Activated T-cell treated with anti-CD3 and anti-CD28 coated beads, Interleukin-2, amount 50 U/mL, for 24 hours (primary cell): ENCODE measurements around the gene ITPR1.

ENCODE experiments used
- DNase-seq: peaks from one replicate; pipeline ENCODE4 v3.0.0-alpha.2; 2020
- H3K27ac Mint-ChIP-seq: 2 replicates; pipeline ENCODE4 v1.8.0; 2020; ENCODE audit warnings: mild to moderate bottlenecking, mixed read lengths
- H3K27me3 Mint-ChIP-seq: 2 replicates; pipeline ENCODE4 v1.8.0; 2020; ENCODE audit warnings: mixed read lengths
- H3K36me3 Mint-ChIP-seq: 2 replicates; pipeline ENCODE4 v1.8.0; 2020; ENCODE audit warnings: low read depth, mixed read lengths
- H3K4me1 Mint-ChIP-seq: 2 replicates; pipeline ENCODE4 v1.8.0; 2020; ENCODE audit warnings: low read depth, mixed read lengths
- H3K4me3 Mint-ChIP-seq: 2 replicates; pipeline ENCODE4 v1.8.0; 2020; ENCODE audit warnings: mild to moderate bottlenecking, moderate library complexity, mixed read lengths
- H3K9me3 Mint-ChIP-seq: 2 replicates; pipeline ENCODE4 v1.8.0; 2020; ENCODE audit warnings: mixed read lengths

ITPR1 gene

GRCh38 chr3:4776980-4777581 is 283.9 kb downstream of the ITPR1 start:
- H3K4me3 Mint-ChIP-seq: no peak overlapping the region
- H3K27ac Mint-ChIP-seq: peak overlapping the region; percentile 87
- no peaks in the 10 kb centered on the region for H3K9me3 Mint-ChIP-seq
- no peak for DNase-seq
- no peaks in the 10 kb centered on the region for H3K27me3 Mint-ChIP-seq
- peaks cover 81% of the 10 kb centered on the region for H3K36me3 Mint-ChIP-seq
- peaks cover 36% of the 10 kb centered on the region for H3K4me1 Mint-ChIP-seq

DNA sequence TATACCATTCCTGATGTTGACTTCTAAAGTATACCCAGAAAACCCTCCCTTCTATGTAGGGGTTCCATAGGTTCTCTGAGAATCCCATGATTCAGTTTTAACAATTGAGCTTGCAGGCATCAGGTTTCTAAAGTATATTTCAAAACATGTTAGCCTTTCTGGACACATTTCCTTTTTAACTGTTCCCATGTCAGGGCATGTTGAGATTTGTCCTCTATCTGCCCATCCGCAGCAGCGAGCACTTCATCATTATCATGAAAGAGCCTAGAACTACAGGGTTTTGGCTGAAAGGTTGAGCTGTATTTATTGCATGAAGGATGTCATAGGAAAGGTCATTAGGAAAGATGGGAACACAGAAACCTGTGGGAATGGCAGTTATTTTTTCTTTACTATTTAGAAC is 285.0 kb downstream of the ITPR1 start:
- H3K4me1 Mint-ChIP-seq: peaks cover 36% of the 10 kb centered on the region
- H3K36me3 Mint-ChIP-seq: peaks cover 86% of the 10 kb centered on the region
- H3K4me3 Mint-ChIP-seq: no peak overlapping the region
- H3K27me3 Mint-ChIP-seq: no peaks in the 10 kb centered on the region
- H3K27ac Mint-ChIP-seq: peak overlapping the region; percentile 87
- no peak for DNase-seq
- H3K9me3 Mint-ChIP-seq: no peaks in the 10 kb centered on the region

- no peak overlapping the region for H3K27ac Mint-ChIP-seq
- peaks cover 36% of the 10 kb centered on the region for H3K4me1 Mint-ChIP-seq
- H3K4me3 Mint-ChIP-seq: no peak overlapping the region
- no peaks in the 10 kb centered on the region for H3K27me3 Mint-ChIP-seq
- DNase-seq: no peak
- peaks cover 86% of the 10 kb centered on the region for H3K36me3 Mint-ChIP-seq
- no peaks in the 10 kb centered on the region for H3K9me3 Mint-ChIP-seq
Observed at GRCh38 chr3:4778740-4779139, 285.6 kb downstream of the ITPR1 start.

DNA sequence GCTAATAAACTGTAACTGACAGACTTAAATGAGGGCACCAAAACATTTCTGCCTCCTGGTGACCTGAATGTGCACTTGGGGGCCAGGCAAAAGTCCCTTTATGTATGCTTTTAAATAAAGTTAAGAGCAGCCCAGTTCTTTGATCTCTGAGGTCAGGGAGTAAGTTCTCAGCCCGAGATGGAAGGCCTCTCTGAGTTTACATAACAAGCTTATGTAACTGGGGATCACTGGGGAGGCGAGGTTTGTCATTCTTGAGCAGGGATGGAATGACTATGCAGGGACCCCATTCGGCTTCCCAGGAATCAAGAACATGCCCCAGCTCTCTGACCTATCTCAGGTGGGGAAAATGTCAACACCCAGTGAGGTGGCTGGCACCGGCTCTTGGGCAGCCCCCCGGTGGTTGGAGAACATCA is 287.4 kb downstream of the ITPR1 start:
- Mint-ChIP-seq H3K27ac (no peak overlapping the region), H3K36me3 (peaks cover 88% of the 10 kb centered on the region), H3K4me3 (no peak overlapping the region), H3K9me3 (no peaks in the 10 kb centered on the region), H3K4me1 (peaks cover 31% of the 10 kb centered on the region), H3K27me3 (no peaks in the 10 kb centered on the region)
- no peak for DNase-seq

- no peaks in the 10 kb centered on the region for H3K27me3 Mint-ChIP-seq
- H3K27ac Mint-ChIP-seq: no peak overlapping the region
- H3K4me3 Mint-ChIP-seq: no peak overlapping the region
- no peak for DNase-seq
- H3K36me3 Mint-ChIP-seq: peaks cover 91% of the 10 kb centered on the region
- no peaks in the 10 kb centered on the region for H3K9me3 Mint-ChIP-seq
- peaks cover 17% of the 10 kb centered on the region for H3K4me1 Mint-ChIP-seq
Observed at GRCh38 chr3:4782095-4782494, 288.9 kb downstream of the ITPR1 start.

GRCh38 chr3:4785551-4785950 is 292.4 kb downstream of the ITPR1 start:
- H3K4me1 Mint-ChIP-seq: no peaks in the 10 kb centered on the region
- no peaks in the 10 kb centered on the region for H3K9me3 Mint-ChIP-seq
- DNase-seq: no peak
- H3K36me3 Mint-ChIP-seq: peaks cover 88% of the 10 kb centered on the region
- H3K27ac Mint-ChIP-seq: no peak overlapping the region
- no peak overlapping the region for H3K4me3 Mint-ChIP-seq
- H3K27me3 Mint-ChIP-seq: no peaks in the 10 kb centered on the region

DNA sequence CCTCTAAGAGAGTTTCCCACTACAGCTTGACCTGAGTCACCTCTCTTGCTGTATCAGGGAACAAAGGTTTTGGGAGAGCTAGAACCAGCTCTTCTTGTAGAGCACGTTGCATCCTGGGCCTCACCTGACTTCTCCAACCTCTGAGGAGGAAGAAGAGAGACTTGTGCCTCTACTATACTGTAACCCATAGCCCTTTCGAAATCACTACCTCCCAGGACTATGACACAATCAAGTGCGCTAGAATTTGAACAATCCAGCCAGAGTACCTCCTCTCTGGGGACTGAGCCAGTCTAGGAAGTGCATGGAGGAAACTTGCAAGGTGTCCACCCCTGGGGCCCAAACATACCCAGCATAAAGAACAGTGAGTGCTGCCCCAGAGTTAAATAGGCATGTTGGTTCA is 293.3 kb downstream of the ITPR1 start:
- no peak for DNase-seq
- Mint-ChIP-seq H3K9me3 (no peaks in the 10 kb centered on the region), H3K27me3 (no peaks in the 10 kb centered on the region), H3K27ac (no peak overlapping the region), H3K36me3 (peaks cover 89% of the 10 kb centered on the region), H3K4me1 (no peaks in the 10 kb centered on the region), H3K4me3 (no peak overlapping the region)

- H3K4me1 Mint-ChIP-seq: no peaks in the 10 kb centered on the region
- no peaks in the 10 kb centered on the region for H3K9me3 Mint-ChIP-seq
- H3K4me3 Mint-ChIP-seq: no peak overlapping the region
- no peak for DNase-seq
- H3K36me3 Mint-ChIP-seq: peaks cover 90% of the 10 kb centered on the region
- no peaks in the 10 kb centered on the region for H3K27me3 Mint-ChIP-seq
- no peak overlapping the region for H3K27ac Mint-ChIP-seq
Observed at GRCh38 chr3:4791358-4791757, 298.2 kb downstream of the ITPR1 start.

DNA sequence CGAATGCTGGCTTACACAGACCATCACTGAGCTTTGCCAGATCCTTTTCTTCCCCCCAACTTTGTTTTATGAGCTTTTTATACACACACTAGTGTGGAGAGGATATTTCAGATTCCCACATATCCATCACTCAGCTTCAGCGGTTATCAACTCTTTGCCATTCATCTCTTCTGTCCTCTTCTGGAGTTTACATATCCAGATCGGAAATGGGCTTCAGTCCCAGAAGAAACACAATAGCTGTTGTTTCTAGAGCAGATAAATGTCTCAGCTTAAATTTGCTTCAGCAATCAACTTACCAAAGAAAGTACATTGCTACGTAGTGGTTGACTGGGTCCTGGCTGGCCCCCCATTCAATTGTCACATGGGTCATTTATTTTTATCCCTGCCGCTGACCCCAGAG is 300.2 kb downstream of the ITPR1 start:
- Mint-ChIP-seq H3K36me3 (peaks cover 96% of the 10 kb centered on the region), H3K27me3 (no peaks in the 10 kb centered on the region), H3K27ac (no peak overlapping the region), H3K9me3 (no peaks in the 10 kb centered on the region), H3K4me1 (no peaks in the 10 kb centered on the region), H3K4me3 (no peak overlapping the region)
- DNase-seq: no peak

DNA sequence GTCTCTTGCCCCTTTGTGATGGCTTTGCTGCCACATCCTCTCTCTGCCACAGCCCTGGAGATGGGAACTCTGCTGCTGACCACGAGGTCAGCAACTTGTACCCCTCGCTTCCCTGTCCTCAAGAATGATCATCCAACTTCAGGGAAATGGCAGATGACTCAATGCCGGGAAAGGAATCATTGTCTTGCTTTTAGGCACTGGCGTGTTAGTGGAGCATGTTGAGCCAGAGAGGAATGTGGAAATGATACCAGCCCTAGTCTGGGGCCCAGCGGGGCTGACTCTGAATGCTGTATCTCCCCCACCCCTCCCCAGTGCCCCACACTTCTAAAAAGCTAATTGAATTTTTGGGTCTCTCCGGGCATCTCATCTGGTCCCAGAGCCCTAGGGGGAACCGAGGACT is 301.2 kb downstream of the ITPR1 start:
- Mint-ChIP-seq H3K4me3 (no peak overlapping the region), H3K27me3 (no peaks in the 10 kb centered on the region), H3K27ac (no peak overlapping the region), H3K9me3 (no peaks in the 10 kb centered on the region), H3K36me3 (peaks cover 96% of the 10 kb centered on the region), H3K4me1 (no peaks in the 10 kb centered on the region)
- no peak for DNase-seq

- Mint-ChIP-seq H3K27ac (no peak overlapping the region), H3K9me3 (no peaks in the 10 kb centered on the region), H3K27me3 (no peaks in the 10 kb centered on the region), H3K4me3 (no peak overlapping the region), H3K36me3 (peaks cover 96% of the 10 kb centered on the region), H3K4me1 (no peaks in the 10 kb centered on the region)
- DNase-seq: no peak
Observed at GRCh38 chr3:4794798-4795197, 301.6 kb downstream of the ITPR1 start.

DNA sequence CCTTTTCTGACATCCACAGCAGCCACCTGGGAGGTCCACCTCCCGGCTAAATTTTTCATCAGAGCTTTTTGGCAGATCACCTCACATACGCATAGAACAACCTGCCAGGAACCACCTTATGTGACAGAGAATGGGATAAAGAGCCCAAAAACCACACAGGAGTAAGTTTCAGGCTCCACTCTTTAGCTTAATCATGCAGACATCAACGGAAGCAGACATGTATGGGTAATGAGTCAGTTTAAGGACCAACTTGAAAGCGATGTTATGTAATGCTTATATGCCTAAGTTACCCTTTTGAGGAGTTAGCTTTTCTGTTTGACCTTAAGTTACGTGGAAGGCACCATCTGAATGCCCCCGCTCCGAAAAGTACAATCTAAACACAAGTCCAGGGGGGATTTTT is 302.8 kb downstream of the ITPR1 start:
- Mint-ChIP-seq H3K4me1 (no peaks in the 10 kb centered on the region), H3K27ac (no peak overlapping the region), H3K4me3 (no peak overlapping the region), H3K27me3 (no peaks in the 10 kb centered on the region), H3K9me3 (no peaks in the 10 kb centered on the region), H3K36me3 (peaks cover 96% of the 10 kb centered on the region)
- DNase-seq: no peak

GRCh38 chr3:4797201-4797705 is 304.1 kb downstream of the ITPR1 start:
- peaks cover 93% of the 10 kb centered on the region for H3K36me3 Mint-ChIP-seq
- DNase-seq: no peak
- no peak overlapping the region for H3K27ac Mint-ChIP-seq
- H3K4me3 Mint-ChIP-seq: no peak overlapping the region
- H3K27me3 Mint-ChIP-seq: no peaks in the 10 kb centered on the region
- no peaks in the 10 kb centered on the region for H3K9me3 Mint-ChIP-seq
- H3K4me1 Mint-ChIP-seq: no peaks in the 10 kb centered on the region

GRCh38 chr3:4799266-4800256 is 306.4 kb downstream of the ITPR1 start:
- peaks cover 12% of the 10 kb centered on the region for H3K4me1 Mint-ChIP-seq
- peaks cover 93% of the 10 kb centered on the region for H3K36me3 Mint-ChIP-seq
- H3K9me3 Mint-ChIP-seq: no peaks in the 10 kb centered on the region
- no peak overlapping the region for H3K27ac Mint-ChIP-seq
- no peak overlapping the region for H3K4me3 Mint-ChIP-seq
- H3K27me3 Mint-ChIP-seq: no peaks in the 10 kb centered on the region
- DNase-seq: no peak

DNA sequence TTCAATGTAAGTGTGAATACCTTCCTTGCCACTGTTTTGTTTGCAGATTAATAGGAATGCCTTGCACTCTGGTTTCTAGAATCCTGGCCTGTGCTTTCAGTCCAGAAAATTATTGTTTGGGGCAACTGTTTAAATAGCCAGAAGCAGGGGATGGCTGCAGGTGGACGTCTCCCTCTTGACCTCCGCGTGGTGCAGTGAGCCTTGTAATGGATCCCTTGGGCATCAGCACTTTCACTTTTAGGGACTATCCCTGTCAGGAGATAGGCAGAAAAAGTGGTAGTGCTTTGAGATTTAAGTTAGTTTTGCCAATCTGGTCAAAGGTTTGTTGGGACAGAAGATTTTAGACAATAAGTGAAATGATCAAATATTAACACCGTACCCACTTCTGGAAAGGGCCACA is 307.4 kb downstream of the ITPR1 start:
- H3K36me3 Mint-ChIP-seq: peaks cover 91% of the 10 kb centered on the region
- H3K9me3 Mint-ChIP-seq: no peaks in the 10 kb centered on the region
- no peaks in the 10 kb centered on the region for H3K27me3 Mint-ChIP-seq
- no peak overlapping the region for H3K4me3 Mint-ChIP-seq
- H3K27ac Mint-ChIP-seq: no peak overlapping the region
- H3K4me1 Mint-ChIP-seq: peaks cover 22% of the 10 kb centered on the region
- no peak for DNase-seq
